ENCODE results near the gene MMEL1.

Gene MMEL1

DNA sequence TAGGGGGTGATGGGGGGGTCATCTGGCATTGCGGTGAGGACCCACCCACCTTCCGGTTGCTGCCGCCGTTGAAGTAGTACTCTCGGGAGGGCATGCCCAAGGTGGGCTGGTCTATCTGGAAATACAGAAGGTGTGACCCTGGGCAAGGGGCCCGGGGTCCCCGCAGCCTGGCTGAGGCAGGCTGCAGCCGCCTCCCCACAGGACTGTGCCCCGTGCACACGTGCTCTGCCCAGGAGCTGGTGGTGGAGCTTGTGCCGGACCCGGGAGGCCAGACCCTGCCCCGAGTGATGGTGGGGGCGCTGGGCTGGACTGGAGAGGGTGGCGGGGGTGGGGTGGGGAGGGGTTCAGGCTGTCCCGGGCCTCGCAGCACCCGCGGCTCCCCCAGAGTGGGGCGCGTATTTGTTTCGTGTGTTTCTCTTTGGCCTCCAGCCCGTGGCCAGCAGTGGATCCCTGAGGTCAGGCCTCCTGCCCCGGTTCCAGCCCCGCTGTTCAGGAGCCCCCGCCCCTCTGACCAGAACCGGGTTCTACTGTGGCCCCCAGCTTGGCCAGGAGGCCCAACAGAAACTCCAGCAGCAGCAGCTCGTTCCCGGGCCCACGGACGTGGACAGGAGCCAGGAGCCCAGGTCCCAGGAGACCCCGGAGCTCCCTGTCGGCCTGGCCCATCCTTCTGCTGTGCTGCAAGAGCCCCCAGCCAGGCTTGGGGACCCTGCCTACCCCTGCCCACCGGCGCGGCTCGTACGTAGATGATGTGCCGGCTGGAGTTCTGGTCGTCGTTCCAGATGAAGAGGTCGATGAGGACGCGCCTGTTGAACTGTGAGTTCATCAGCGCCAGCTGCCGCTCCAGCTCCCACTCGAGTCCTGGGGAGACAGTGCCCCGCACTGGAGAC lies 27.1 kb downstream of the MMEL1 start:
- no peak for DNase-seq (ENCODE audit: low read depth)
- in situ Hi-C loops (cut with HindIII; ENCODE audit: low sequenced_read_pairs) = no loop called here
- TF ChIP-seq, protein P1, sequence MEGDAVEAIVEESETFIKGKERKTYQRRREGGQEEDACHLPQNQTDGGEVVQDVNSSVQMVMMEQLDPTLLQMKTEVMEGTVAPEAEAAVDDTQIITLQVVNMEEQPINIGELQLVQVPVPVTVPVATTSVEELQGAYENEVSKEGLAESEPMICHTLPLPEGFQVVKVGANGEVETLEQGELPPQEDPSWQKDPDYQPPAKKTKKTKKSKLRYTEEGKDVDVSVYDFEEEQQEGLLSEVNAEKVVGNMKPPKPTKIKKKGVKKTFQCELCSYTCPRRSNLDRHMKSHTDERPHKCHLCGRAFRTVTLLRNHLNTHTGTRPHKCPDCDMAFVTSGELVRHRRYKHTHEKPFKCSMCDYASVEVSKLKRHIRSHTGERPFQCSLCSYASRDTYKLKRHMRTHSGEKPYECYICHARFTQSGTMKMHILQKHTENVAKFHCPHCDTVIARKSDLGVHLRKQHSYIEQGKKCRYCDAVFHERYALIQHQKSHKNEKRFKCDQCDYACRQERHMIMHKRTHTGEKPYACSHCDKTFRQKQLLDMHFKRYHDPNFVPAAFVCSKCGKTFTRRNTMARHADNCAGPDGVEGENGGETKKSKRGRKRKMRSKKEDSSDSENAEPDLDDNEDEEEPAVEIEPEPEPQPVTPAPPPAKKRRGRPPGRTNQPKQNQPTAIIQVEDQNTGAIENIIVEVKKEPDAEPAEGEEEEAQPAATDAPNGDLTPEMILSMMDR (IDR thresholded peaks at IDR 0.05; ENCODE audit: low read depth, low read length, missing control alignments) = no peak
- H3K4me3 ChIP-seq (ENCODE audit: low read depth, low read length) = no peak overlapping the region

DNA sequence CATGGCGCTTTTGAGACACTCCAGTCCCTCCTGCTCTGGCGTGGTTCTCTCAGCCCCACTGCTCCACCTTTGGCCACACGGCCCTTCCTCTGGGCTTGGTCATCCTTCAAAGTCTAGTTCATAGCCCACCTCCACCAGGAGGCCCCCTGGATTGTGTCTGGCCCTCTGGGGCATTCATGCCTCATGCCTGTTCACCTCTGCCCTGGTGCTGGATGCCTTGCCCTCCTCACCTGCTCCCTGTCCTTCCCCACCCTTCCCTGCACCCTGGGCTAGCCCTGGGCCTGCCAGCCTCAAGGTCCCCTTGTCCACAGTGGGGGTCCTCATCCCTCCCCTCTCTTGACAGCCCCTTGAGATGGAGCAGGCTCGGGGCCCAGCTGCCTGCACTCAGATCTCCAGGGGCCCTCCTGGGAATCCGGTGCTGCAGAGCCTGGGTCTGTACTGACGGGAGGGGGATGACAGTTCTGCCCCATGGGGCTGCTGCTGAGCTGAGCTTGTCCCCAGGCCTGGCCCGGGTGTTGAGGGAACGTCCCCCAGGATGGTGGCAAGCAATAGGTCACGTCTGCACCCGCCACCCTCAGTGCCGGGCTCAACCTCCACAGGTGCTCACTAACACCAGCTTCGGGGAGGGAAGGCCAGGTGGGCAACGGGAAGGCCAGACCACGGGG lies 27.8 kb downstream of the MMEL1 start:
- TF ChIP-seq, protein P1 (IDR thresholded peaks at IDR 0.05; ENCODE audit: low read depth, low read length, missing control alignments) = no peak
- DNase-seq (ENCODE audit: low read depth) = no peak
- in situ Hi-C loops (cut with HindIII; ENCODE audit: low sequenced_read_pairs) = no loop called here
- no peak overlapping the region for H3K4me3 ChIP-seq (ENCODE audit: low read depth, low read length)

DNA sequence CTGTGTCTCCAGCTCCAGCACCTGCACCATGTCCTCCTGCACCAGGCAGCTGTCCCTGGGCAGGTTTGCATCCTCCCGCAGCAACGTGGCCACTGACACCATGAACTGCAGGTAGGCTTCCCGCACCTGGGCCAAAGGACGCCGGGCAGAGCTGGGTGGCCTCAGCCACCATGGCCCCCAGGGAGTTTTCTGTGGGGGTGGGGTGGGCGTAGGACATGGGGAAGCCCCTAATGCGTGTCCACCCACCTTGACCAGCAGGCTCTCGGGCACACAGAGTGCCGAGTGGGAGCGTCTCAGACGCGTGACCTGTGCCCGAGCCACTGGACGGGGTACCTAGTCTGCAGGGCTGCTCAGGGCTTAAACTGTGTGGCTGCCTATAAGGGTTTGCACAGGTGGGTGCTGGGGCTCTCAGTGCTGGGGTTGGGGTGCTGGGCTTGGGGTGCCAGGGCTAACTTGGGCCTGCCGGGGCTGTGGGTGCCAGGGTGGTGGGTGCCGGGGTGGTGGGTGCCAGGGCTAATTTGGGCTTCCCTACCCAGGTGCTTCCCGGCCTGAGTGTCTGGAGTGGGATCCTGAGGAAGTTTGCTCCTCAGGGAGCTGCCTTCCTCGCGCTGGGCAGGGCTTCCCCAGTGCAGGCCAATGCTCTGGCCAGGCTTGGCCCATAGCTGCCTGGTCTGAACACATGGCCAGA lies 28.5 kb downstream of the MMEL1 start:
- in situ Hi-C loops (cut with HindIII; ENCODE audit: low sequenced_read_pairs) = no loop called here
- TF ChIP-seq, protein P1 (IDR thresholded peaks at IDR 0.05; ENCODE audit: low read depth, low read length, missing control alignments) = no peak
- H3K4me3 ChIP-seq (ENCODE audit: low read depth, low read length) = no peak overlapping the region
- DNase-seq (ENCODE audit: low read depth) = no peak

DNA sequence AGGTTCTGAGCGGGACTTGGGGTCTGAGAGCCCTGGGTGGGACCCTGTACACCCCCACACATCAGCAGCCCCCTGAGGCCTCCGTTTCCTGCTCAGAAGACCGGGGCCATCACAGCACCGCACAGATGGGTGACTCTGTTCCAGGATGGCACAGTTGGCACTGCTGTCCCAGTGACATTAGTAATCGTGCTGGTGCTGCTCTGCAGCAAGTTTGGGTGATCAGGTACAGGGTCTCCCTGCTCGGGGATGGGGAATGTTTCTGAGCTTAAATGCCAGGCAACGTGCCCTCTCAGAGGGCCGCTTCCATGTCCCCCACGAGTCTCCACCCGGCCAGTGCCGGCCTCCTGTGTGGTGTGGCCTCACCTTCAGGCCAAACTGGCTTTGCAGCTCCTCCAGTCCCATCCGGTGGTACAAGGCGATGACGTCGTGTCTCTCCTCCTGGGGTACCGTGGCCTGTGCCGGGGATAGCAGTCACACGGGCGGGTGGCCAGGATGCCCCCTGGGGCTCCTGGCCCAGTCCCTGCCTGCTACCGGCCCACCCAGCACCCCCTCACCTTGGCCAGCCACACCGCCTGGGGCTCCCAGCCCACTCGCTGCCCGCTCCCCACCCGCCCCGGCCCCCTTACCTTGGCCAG lies 29.2 kb downstream of the MMEL1 start:
- TF ChIP-seq, protein P1 (IDR thresholded peaks at IDR 0.05; ENCODE audit: low read depth, low read length, missing control alignments) = no peak
- in situ Hi-C loops (cut with HindIII; ENCODE audit: low sequenced_read_pairs) = no loop called here
- DNase-seq (ENCODE audit: low read depth) = no peak
- H3K4me3 ChIP-seq (ENCODE audit: low read depth, low read length) = no peak overlapping the region

DNA sequence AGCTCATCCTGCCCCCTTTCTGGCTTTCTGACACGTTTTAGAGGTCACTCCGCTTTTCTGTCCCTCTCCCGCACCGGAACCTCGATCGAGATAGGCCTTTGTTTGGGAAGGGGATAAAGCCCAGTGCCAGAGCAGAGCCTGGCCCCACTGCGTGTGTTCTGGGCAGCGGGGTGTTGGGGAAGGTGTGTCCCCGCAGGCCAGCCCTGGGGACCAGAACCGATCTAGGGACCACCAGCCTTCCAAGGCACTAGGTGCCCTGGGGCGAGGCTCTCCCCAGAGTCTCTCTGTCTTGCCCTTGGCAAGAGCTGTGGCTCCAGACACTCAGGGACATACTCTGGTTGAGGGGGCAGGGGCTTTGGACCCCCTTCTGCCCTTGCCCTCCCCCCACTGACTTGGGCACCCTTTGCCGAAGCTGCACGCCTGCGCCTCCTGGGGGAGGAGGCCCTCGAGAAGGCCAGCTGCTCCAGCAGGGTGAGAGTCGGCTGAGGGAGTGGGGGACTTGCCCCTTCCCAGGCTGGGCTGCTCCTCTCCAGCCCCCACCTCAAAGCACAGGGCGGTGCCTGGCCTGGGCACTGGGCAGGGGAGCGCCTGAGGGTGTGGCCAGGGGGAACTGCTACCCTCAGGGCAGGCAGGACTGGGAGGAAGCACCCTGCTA lies 29.8 kb downstream of the MMEL1 start:
- DNase-seq (ENCODE audit: low read depth) = no peak
- H3K4me3 ChIP-seq (ENCODE audit: low read depth, low read length) = no peak overlapping the region
- TF ChIP-seq, protein P1 (IDR thresholded peaks at IDR 0.05; ENCODE audit: low read depth, low read length, missing control alignments) = no peak
- in situ Hi-C loops (cut with HindIII; ENCODE audit: low sequenced_read_pairs) = no loop called here
